Measurements from ENCODE around the gene ACO2. TPM values are rescaled to one million over a fixed set of nuclear protein-coding genes. Genes with fewer than 3 reads are reported as not detected.

Gene ACO2
- total RNA-seq, 4 donors from 2014 or later = 78.7 to 218 (median 90.0) TPM

DNA sequence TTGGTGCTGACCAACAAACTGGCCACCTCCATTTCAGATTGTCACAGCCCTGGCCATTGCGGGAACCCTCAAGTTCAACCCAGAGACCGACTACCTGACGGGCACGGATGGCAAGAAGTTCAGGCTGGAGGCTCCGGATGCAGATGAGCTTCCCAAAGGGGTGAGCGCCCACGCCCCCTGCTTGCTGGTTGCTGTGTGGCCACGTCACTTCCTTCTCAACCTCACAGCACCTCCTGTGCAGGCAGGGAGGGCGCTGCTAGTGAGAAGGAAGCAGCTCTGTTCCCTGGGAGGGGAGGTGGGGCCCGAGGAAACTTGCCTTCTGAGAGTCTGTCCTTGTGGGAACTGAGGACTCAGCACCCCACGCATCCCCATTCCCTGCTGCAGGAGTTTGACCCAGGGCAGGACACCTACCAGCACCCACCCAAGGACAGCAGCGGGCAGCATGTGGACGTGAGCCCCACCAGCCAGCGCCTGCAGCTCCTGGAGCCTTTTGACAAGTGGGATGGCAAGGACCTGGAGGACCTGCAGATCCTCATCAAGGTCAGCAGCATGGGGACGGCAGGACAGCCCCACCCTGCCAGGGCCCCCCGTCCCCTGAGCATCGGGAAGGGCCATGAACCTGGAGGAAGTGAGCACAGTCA, 56.0 kb downstream of the ACO2 start:
- TF ChIP-seq CTCF (IDR thresholded peaks at IDR 0.05; ENCODE audit: low read depth) = no peak

- no peak for TF ChIP-seq CTCF (IDR thresholded peaks at IDR 0.05; ENCODE audit: low read depth)
Observed at GRCh38 chr22:41525450-41526225, 56.7 kb downstream of the ACO2 start.

- TF ChIP-seq CTCF (IDR thresholded peaks at IDR 0.05; ENCODE audit: low read depth) = no peak
Observed at GRCh38 chr22:41526226-41526829, 57.4 kb downstream of the ACO2 start.

DNA sequence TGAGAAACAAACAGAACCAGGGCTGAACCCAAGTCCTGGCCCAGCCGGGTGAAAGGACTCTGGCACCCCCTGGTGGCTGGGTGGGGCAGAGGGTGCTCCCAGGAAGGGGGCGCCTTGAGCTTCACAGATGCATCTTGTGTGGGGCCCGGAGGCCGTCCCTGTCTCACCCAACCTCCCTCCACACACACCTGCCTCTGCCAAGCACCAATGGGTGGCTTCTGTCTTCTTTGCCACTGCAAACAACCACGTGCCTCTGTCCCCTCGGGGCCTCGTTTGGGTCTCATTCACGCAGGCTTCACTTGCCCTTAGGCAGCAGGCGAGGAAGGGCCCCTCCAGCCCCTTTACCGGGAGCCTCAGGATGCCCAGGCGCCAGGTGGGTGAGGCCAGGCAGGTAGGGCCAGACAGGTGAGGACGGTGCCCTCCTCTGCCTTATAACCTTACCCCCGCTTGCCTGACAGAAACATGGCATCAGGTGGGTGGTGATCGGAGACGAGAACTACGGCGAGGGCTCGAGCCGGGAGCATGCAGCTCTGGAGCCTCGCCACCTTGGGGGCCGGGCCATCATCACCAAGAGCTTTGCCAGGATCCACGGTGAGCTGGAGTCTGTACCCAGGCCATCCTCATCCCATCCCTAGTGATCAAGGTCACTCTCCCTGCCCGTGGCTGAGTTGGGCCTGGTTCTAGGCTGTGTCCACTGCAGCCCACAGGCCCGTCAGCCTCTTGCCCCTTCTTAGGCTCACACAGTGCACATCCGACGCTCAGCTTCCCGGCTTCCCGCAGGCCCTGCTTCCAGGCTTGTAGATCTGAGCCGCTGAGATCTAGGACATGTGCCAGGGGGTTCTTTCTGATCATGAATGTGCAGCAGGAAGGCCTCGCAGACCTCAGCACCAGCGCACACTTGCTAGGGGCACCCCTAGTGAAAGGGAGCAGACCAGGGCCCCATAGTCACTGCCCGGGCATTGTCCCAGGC, 58.2 kb downstream of the ACO2 start:
- no peak for TF ChIP-seq CTCF (IDR thresholded peaks at IDR 0.05; ENCODE audit: low read depth)

- no peak for TF ChIP-seq CTCF (IDR thresholded peaks at IDR 0.05; ENCODE audit: low read depth)
Observed at GRCh38 chr22:41528132-41528766, 59.3 kb downstream of the ACO2 start.

- no peak for TF ChIP-seq CTCF (IDR thresholded peaks at IDR 0.05; ENCODE audit: low read depth)
Observed at GRCh38 chr22:41528938-41529561, 60.1 kb downstream of the ACO2 start.

All from subcutaneous adipose tissue (tissue), 4 donors.